ENCODE data around the gene YJEFN3.

Gene YJEFN3

DNA sequence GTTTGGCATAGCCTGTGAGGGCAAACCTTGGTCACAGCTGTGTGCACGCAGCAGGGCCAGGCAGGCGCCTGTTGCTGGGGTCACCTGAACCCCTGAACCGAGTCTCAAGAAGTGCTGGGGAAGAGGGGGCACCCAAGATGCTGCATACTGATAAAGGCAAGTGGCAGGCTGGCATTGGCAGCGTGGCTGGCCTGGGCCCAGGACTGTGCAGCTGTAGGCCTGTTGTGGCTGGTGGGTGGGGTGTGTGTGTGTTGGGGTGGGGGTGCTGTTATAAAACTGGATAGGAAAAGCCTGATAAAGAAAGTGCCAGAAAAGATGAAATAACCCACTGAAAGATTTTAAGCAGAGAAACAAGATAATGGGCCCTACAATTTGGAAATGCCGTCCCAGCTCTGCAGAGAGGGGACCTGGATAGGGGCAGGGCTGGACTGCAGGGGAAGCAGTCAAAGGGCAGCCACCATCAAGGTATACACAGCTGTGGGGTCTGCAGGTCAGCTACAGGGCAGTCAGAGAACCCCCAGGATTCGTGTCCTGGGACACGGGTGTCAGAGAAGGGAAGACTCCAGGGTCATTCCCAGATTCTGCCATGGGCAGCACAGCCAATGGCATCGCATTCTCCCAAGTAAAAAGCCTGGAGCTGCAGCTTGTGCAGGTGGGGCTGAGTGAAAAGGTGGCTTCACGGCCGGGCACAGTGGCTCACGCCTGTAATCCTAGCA lies 42.5 kb downstream of the YJEFN3 start:
- no peaks in the 10 kb centered on the region for H3K27me3 ChIP-seq (ENCODE audit: low read depth, low read length)
- H3K36me3 ChIP-seq (replicated peaks; ENCODE audit: low read depth, low read length): no peaks in the 10 kb centered on the region
- no peak overlapping the region for H2AFZ ChIP-seq (ENCODE audit: low read depth, low read length)
- H3K9ac ChIP-seq (ENCODE audit: low read length): no peak overlapping the region
- H3K9me3 ChIP-seq (ENCODE audit: insufficient read depth, low read length): no peaks in the 10 kb centered on the region
- no peaks in the 10 kb centered on the region for H4K20me1 ChIP-seq (ENCODE audit: insufficient read depth, low read length)
- TF ChIP-seq EZH2phosphoT487 (IDR thresholded peaks at IDR 0.05; ENCODE audit: low read depth): no peak
- TF ChIP-seq, protein P1, sequence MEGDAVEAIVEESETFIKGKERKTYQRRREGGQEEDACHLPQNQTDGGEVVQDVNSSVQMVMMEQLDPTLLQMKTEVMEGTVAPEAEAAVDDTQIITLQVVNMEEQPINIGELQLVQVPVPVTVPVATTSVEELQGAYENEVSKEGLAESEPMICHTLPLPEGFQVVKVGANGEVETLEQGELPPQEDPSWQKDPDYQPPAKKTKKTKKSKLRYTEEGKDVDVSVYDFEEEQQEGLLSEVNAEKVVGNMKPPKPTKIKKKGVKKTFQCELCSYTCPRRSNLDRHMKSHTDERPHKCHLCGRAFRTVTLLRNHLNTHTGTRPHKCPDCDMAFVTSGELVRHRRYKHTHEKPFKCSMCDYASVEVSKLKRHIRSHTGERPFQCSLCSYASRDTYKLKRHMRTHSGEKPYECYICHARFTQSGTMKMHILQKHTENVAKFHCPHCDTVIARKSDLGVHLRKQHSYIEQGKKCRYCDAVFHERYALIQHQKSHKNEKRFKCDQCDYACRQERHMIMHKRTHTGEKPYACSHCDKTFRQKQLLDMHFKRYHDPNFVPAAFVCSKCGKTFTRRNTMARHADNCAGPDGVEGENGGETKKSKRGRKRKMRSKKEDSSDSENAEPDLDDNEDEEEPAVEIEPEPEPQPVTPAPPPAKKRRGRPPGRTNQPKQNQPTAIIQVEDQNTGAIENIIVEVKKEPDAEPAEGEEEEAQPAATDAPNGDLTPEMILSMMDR (IDR thresholded peaks at IDR 0.05; ENCODE audit: low read depth, low read length): no peak
- H3K27ac ChIP-seq (ENCODE audit: low read length): no peak overlapping the region
- H3K79me2 ChIP-seq (ENCODE audit: low read length): no peaks in the 10 kb centered on the region
- no peak overlapping the region for H3K4me2 ChIP-seq (ENCODE audit: low read length)
- H3K4me3 ChIP-seq (ENCODE audit: low read length): no peak overlapping the region
- no peaks in the 10 kb centered on the region for H3K4me1 ChIP-seq (ENCODE audit: low read length)

DNA sequence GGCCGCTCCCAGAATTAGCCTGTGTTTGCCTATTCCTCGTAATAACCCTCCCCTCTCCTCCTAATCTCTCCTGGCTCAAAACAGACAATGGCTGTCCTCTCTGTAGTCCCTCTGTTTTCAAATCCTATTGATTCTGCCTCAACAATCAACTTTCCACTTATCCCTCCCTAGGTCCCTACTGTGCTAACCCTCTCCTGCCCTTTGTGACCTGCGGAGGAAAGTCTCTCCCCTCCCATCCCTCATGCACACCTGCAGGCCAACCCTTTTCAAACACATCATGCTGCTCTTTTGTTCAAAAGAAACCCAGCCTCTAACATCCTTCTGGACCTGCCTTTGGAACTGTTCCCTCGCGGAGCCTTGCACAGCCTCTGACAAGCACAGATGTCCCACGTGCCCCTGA lies 46.7 kb downstream of the YJEFN3 start:
- Histone ChIP-seq H4K20me1 (ENCODE audit: insufficient read depth, low read length) (no peaks in the 10 kb centered on the region), H3K9me3 (ENCODE audit: insufficient read depth, low read length) (no peaks in the 10 kb centered on the region), H3K79me2 (ENCODE audit: low read length) (no peaks in the 10 kb centered on the region), H3K27ac (ENCODE audit: low read length) (no peak overlapping the region), H3K4me3 (ENCODE audit: low read length) (no peak overlapping the region), H3K9ac (ENCODE audit: low read length) (no peak overlapping the region), H3K4me1 (ENCODE audit: low read length) (no peaks in the 10 kb centered on the region), H3K4me2 (ENCODE audit: low read length) (no peak overlapping the region), H3K36me3 (replicated peaks; ENCODE audit: low read depth, low read length) (no peaks in the 10 kb centered on the region), H2AFZ (ENCODE audit: low read depth, low read length) (no peak overlapping the region), H3K27me3 (ENCODE audit: low read depth, low read length) (no peaks in the 10 kb centered on the region)
- no peak for TF ChIP-seq EZH2phosphoT487 (IDR thresholded peaks at IDR 0.05; ENCODE audit: low read depth)
- TF ChIP-seq, protein P1 (IDR thresholded peaks at IDR 0.05; ENCODE audit: low read depth, low read length): no peak

DNA sequence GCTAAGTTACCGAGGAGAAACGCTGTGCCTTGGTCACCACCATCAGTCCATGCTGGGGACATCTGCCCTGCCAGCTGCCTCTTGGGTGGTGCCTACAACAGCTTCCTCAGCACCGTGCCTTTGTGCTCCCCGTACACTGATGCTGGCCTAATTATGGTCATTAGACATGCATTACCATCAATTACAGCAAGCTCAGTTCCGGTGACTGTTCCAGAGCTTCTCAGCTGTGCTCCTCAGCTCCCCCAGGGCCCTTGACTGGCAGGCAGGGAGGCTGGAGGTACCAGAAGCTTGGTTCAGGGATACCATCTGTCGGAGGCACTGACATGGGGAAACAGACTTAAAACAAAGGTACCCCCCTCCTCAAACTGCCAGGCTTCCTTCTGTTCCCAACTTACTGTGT lies 49.5 kb downstream of the YJEFN3 start:
- Histone ChIP-seq H3K4me2 (ENCODE audit: low read length) (no peak overlapping the region), H3K4me1 (ENCODE audit: low read length) (no peaks in the 10 kb centered on the region), H3K4me3 (ENCODE audit: low read length) (no peak overlapping the region), H2AFZ (ENCODE audit: low read depth, low read length) (no peak overlapping the region), H3K36me3 (replicated peaks; ENCODE audit: low read depth, low read length) (no peaks in the 10 kb centered on the region), H3K27me3 (ENCODE audit: low read depth, low read length) (no peaks in the 10 kb centered on the region), H4K20me1 (ENCODE audit: insufficient read depth, low read length) (no peaks in the 10 kb centered on the region), H3K9me3 (ENCODE audit: insufficient read depth, low read length) (no peaks in the 10 kb centered on the region), H3K9ac (ENCODE audit: low read length) (no peak overlapping the region), H3K79me2 (ENCODE audit: low read length) (no peaks in the 10 kb centered on the region), H3K27ac (ENCODE audit: low read length) (no peak overlapping the region)
- TF ChIP-seq, protein P1 (IDR thresholded peaks at IDR 0.05; ENCODE audit: low read depth, low read length): no peak
- no peak for TF ChIP-seq EZH2phosphoT487 (IDR thresholded peaks at IDR 0.05; ENCODE audit: low read depth)

DNA sequence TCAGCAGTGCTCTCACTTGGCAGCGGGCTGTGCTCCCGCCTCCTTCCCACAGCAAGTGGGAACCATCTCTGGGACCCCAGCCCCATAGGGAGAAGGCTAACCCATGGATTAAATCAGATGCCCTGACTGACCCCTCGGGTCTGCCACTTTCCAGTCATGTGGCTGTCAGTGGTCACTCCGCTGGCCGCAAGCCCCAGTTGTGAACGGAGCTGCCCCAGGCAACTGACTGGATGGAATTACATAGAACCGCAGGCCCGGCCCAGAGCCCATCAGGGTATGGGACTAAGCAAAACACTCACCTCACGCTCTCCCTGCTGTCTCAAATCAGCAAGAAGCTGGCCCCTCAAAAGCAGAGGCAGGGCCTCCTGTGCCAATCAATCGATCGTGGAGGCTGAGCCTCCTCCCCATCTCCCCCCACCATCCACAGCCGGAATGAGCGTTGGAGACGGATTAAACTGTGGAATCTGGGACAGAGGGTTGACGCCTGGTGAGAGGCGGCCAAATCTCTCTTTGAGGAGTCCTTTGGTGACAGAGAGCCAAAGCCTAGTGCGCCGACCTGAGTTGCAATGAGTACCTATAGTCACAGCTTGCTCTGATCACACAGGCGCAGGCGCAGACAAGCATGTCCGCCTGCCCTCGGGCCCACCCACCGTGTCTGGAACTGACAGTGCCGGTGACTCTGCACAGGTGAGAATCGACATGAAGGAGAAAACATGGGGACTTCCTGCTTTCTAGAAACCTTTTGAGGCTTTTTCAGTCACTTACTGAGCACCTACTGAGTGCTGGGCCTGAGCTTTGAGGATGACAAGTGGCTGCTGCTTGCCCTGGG lies 51.0 kb downstream of the YJEFN3 start:
- no peak overlapping the region for H3K27ac ChIP-seq (ENCODE audit: low read length)
- no peak overlapping the region for H3K4me2 ChIP-seq (ENCODE audit: low read length)
- no peak overlapping the region for H3K9ac ChIP-seq (ENCODE audit: low read length)
- no peak overlapping the region for H2AFZ ChIP-seq (ENCODE audit: low read depth, low read length)
- TF ChIP-seq, protein P1 (IDR thresholded peaks at IDR 0.05; ENCODE audit: low read depth, low read length): no peak
- H3K4me1 ChIP-seq (ENCODE audit: low read length): no peaks in the 10 kb centered on the region
- H3K36me3 ChIP-seq (replicated peaks; ENCODE audit: low read depth, low read length): no peaks in the 10 kb centered on the region
- H3K9me3 ChIP-seq (ENCODE audit: insufficient read depth, low read length): no peaks in the 10 kb centered on the region
- H3K27me3 ChIP-seq (ENCODE audit: low read depth, low read length): no peaks in the 10 kb centered on the region
- H3K79me2 ChIP-seq (ENCODE audit: low read length): no peaks in the 10 kb centered on the region
- no peak overlapping the region for H3K4me3 ChIP-seq (ENCODE audit: low read length)
- H4K20me1 ChIP-seq (ENCODE audit: insufficient read depth, low read length): no peaks in the 10 kb centered on the region
